HG03103 (cell line): ENCODE measurements around the gene TMC1.

ENCODE experiments used
- ATAC-seq: cut with Tn5 transposase; IDR thresholded peaks from one replicate; pipeline ENCODE4 v1.9.1; 2021; ENCODE audit warnings: low read depth; ENCODE audit not compliant: unreplicated experiment

The TMC1 gene

DNA sequence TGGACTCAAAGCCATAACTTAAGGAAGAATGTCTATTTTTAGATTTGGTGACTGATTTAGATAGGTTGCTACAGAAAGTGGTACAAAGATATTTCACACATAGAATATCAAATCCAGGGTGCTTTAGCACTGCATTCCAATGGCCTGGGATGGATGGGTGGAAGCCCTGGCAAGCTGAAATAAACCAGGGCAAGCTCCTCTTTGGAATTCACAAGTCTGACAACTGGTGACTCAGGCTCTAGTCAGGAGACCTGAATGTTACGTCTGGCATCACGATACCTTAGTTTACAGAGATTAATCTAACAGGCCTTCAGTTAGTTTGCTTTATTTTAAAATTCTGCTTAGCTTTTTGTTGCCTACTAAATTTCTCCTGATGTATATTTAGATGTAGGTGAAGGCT is 144.0 kb downstream of the TMC1 start:
- no peak for ATAC-seq

DNA sequence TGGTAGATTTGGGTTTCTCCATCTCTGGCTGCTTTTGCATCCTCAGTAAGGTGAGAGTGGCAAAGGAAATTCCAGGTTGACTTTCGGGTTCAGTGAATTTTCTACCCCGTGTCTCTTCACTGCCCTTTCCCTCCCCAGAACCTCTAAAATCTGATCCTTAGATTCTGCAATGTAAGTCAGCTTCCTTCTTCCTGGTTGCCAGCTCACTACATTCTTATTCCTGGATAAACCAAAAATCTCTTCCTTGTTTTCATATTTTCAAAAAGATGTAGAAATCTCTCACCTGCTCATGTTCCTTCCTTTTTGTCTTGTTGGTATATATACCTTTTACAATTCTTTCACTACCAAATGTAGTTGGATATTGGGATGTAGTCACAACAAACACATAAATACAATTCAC is 145.8 kb downstream of the TMC1 start:
- no peak for ATAC-seq

DNA sequence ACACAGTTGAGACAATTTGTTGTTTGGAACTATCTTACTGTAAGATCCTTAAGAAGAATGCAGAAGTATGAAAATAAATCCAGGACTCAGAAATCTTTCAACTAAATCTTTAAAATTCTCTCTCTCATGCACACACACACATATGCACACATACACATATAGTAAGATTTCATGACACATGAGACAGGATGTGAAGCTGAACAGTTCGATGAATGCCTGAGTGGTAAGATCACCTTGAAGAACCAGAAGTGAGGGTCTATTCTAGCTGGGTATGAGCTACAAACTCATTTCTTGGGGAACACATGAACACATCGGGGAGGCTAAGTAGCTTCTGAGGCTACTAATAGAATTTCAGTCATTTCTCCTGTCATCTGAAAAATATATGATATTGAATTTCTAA is 153.6 kb downstream of the TMC1 start:
- no peak for ATAC-seq

DNA sequence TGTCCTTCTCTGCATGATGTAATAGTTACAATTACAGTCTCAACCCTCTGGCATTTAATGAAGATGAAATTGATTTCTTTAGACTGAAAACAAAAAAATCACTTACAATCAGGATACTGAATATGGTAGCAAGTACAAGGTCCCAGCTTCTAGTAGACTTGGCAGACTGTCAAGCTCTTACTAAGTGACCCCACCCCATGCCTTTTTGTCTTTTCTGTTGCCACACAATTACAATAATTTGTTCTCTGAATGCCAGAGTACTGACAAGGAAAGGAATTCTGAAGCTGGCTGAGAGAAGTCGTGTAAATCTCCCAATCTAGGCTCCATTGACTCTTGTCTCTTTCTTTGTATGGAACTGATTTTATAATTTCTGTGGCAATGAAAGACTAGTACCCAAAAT is 154.2 kb downstream of the TMC1 start:
- no peak for ATAC-seq

DNA sequence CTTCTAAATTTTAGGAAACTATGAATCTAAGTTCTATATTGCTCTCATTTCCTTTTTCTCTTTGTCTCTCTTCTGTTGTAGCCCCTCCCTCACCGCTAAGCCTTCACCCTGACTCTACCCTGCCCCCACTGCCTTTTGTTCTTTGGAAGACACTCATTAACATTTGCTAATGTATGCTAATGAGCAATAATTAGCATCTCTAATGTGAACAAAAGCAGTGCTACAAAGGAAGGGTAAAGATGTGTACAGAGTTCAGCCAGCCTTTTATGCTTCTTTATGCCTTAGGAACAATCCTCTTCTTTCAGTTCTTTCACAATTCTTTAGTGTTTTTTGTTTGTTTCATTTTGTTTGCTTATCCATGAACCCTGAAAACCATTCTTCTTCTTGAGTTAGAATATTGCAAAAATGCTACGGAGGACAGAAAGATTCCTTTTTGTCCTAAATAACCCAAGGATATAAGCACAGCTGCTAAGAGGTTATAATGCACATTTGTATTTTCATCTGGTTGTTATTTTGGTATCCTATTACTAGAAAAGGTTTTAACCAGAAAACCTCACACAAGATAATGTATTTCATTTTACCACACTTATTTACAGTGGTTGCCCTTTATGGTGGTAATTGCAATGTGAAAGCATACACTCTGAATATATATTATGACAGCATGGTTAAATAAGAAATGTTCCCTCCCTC is 159.3 kb downstream of the TMC1 start:
- no peak for ATAC-seq

DNA sequence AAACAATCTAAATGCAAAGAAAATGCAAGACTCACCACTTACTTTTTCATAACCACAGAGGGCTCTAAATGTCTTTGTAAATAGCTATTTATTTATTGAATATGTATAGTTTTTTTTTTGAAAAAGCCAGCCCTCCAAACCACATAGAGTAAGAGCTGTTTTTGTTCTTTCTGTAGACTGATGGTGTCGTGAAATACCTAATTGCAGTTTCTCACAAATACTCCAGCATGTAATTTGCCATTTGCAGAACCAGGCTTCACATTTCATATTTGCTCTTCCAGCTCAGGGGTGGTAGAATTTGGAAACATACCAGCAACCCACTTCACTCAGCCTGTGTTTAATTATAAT is 159.8 kb downstream of the TMC1 start:
- ATAC-seq: no peak

DNA sequence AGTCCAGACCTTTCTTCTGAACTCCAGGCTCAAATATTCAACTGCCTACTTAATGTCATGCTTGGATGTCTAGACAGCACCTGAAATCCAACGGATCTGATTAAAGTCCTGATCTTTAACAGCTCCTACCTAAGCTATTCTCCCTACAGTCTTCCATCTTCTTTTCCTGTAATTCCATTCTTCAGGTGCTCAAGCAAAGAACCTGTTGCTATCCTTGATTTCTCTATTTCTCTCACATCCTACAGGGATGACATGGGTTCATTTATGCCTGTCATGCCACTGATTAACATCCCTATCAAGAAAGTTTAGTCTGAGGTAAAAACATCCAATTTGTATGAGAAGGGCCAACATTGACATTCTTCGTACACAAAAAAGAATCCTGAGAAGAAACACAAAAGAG is 163.2 kb downstream of the TMC1 start:
- no peak for ATAC-seq

DNA sequence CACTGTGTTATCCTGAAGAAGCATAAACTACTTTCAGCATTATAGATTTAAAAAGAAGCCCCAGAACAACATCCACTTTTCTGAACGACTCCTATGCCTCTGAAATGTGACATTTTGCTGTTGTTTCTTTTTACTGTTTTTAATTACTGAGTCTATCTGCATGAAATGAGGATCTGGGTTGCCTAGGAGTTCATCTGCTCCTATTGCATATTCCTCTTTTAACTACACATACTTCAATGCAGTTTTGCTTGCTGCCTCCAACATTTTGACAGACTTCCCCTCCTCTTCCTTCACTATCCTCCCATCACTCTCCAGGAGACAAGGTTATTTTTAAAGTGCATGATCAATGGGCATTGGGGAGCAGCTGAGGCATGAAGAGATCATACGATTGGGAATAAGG is 164.5 kb downstream of the TMC1 start:
- no peak for ATAC-seq

DNA sequence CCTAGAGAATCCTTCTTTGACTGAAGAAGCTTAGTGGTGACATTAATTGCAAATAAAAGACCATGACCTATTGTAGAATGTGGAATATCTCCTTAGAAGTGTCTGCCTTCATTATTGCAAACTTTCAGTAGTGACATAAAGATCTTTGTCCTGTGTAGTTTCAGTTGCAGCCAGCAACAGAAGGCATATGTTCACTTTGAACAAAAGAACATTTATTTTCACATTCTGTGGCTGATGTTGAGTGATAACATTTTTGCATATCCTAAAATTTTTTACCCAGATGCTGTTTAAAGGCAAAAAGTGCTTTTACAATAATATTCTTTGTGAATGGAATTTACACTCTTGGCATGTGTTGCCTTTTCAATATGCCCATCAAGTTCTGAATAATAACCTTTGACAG is 165.9 kb downstream of the TMC1 start:
- no peak for ATAC-seq

DNA sequence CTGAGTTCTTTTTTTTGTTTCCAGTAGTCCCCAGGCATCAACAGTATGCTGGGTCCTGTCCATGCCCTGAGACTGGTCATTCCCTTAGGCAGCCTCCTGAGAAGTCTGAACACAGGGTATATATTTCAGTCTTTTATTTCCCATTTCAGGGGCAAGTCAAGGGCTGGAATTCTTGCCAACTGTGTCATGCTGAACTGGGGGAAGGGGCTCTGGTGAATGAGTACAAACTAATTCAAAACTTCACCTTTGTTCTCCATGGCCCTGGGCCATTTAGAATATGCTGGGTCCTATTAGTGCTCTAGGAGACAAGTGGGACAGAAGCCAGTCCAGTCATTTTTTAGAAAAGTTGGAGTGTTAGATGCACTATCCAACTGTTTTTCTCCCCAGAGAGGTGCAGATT is 170.3 kb downstream of the TMC1 start:
- no peak for ATAC-seq

DNA sequence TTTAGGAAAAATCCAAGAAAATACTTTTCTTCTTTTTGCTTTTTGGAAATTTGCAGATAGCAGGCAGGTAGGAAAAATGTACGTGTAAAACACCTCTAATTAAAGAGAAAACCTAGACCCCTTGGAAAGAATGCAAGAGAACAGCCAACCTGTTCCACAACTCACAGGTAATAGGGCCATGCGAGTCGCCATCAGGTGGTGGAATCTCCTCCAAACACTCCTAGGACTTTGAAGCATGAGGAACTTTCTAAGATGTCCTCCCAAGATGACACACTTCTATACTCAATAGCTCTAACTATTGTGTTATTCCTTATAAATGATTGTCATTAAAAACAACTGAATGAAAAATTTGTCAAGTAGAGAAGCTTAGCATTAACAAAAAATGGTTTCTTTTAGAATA is 174.0 kb downstream of the TMC1 start:
- no peak for ATAC-seq

DNA sequence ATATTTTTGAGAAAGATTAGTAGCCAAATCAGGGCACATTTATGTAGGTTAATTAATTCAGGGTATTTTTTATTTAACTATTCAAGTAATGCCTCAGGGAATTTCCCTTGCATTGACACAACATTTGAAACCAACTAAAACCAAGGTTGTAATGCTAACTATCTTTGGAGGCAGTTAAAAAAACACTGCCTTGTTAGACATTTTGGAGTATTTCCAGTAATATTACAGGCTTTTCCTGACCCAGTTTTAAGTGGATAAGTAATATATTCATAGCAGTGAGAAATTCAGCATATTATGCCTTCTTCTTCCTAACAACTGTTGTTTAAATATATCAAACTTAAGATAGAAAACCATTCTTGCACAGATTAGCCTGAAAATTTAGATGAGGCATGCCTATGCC is 175.1 kb downstream of the TMC1 start:
- no peak for ATAC-seq

DNA sequence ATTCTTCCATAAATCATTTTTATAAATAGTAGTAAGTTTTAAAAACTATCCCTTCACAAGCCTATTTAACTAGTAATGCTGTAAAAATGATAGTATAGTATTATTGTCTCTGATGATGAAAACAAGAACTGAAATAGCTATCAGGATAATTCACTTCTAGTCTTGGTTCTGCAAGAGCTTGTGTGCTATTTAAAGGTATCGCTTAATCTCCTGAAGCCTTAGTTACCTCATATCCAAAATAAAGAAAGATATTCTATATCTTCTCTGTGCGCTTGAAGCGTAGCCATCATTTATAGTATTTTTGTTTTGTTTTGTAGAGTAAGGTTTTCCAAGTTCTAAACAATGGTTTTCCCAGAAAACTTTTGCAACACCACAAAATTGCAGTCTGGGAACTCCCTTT is 180.1 kb downstream of the TMC1 start:
- no peak for ATAC-seq

DNA sequence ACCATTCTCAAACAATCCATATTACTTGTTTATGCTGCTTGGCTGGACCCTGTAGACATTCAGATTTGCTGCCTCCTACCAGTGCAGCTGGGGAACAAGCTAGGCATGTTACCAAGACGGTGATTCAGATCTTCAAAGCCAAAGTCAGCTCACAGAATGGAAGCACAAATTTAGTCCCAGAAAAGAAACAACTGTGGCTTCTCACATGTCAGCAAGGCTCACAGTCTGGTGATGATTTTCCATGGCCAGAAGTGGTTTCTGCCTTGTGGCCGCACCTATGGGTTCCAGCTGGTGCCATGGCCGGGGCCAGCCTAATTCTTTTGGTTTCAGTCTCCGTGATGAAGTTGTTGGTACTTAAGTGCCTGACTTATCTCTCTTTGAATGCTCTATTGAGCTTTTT is 182.2 kb downstream of the TMC1 start:
- ATAC-seq: no peak

DNA sequence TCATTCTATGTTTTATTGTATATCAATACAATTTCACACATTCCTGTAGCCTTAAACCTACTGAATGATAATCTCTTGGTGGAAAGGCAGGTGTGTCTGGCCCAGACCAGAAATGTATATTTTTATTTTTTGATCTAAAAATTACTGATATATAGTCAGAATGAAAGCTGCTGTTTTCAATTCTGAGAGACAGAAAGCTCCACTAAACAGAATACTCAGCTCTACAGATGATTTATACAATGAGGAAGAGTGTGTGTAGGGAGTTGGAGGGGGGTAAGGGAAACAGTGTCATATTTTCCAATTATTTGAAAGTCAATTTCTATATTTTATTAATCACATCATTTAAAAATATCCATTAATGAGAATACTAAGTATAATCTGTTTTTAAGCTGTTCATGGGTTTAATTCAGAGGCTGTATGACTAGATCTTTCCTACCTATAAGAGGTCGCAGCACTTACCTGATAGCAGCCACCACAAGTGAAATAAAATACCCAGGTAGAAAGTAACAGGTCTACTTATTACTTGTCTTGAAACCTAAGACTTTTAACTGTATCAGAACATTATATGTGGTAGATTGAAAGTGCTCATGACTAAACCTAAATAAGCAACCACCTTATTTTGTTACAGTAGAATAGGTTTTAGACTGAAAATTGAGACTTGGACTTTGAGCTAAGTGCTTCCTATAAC is 183.4 kb downstream of the TMC1 start:
- ATAC-seq: no peak

DNA sequence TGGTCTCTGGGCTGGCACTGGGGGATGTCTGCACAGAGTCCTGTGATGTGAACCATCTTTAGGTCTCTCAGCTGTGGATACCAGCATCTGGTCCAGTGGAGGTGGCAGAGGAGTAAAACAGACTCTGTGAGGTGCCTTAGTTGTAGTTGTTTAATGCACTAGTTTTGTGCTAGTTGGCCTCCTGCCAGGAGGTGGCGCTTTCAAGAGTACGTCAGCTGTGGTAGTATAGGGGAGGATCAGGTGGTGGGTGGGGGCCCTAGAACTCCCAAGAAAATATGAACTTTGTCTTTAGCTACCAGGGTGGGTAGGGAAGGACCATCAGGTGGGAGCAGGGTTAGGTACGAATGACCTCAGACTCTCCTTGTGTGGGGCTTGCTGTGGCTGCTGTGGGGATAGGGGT is 197.1 kb downstream of the TMC1 start:
- ATAC-seq: no peak

DNA sequence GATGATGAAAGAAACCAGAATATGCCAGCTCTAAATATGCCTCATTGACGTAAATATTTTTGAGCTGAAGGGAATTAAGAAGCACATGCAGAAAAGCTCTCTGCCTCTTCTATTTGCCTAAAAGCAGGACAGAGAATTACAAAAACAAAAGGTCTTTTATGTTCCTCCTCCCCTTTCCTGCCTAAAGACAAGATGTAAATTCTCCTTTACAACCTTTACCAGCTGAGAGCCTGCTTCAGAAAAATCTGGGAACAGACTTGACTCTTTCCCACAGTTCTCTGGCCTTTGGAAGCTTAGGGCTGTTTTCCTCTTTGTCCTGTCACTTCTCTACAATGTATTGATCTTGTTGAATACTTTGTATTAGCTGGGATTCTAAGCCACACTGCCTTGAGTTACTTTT is 199.7 kb downstream of the TMC1 start:
- ATAC-seq: no peak

DNA sequence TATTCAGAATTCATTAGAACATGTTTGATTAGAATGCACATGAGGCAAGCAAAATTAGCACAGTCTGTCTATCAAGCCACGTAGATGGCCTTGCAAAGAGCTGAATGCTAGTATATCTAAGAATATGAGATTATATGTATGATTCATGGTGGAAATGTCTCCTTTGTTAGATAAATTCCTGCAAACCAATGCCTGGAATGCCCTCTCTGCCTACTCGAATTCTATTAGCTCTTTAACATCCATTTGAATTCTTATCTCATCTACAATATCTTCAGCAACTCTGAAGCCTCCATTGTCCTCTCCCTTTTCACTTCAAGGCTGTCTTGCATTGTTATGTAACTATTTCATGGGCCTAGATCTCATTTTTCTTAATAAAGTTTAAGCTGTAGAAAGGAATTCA is 205.5 kb downstream of the TMC1 start:
- no peak for ATAC-seq

DNA sequence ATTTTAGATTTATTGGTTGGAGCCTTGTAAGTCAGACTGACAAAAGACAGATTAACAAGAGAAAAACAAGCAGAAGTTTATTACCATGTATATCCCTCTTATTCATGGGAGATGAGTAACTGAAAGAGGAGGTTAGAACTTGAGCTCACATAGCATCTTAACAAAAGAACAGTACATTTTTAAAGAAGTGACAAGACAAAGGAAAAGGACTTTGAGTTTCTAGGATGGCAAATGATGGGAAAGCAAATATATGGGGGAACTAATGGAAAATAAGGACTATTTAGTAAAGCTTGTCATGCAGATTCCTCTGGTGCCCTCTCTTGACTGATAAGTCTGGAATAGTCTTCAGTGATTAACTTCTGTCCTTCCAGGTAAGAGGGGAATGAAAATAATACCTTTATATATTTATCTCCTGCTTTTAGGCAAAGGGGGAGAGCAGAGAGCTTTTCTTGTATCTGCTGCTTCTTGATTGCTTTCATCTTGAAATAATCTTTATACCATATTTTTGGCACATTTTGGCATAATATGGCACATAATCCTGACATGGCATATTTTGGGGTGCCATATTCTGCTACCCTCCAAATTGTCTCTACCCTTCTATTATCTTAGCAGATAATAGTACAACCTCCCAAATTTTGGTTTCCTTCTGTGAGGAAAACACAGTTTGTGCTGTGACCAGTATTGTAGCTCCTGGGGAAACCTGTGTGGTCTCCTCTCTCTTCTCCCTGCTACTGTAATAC is 206.8 kb downstream of the TMC1 start:
- ATAC-seq: no peak

DNA sequence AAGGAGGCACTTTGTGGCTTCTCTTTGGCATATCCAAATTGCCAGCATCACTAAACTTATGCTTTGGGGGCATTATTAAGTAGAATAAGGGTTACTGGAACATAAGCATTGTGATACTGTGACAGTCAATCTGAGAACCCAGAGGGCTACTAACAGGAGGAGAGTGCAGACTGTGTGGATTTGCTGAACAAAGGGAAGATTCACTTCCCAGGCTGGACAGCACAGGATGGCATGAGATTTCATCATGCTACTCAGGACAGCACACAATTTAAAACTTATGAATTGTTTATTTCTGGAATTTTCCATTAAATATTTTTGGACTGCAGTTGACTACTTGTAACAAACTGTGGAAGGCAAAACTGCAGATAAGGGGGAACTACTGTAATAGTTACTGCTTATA is 212.5 kb downstream of the TMC1 start:
- no peak for ATAC-seq

DNA sequence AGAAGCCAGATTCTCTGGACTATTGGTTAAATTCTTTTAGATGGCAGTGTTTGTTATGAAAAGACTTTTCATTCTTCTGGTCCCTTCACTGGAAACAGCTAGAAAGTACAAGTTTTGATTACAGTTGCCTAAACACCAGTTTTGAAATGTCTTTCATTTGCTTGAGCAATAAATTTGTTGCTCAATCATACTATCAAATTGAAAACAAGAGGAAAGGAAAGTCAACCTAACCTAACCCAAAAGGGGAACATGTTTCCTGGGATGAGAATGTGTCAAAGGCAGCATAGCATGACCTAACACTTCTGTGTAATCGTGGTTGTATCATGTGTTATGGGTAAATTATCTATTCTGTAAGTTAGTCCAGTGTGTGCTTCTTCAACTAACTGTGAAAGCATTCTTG is 213.2 kb downstream of the TMC1 start:
- ATAC-seq: no peak

DNA sequence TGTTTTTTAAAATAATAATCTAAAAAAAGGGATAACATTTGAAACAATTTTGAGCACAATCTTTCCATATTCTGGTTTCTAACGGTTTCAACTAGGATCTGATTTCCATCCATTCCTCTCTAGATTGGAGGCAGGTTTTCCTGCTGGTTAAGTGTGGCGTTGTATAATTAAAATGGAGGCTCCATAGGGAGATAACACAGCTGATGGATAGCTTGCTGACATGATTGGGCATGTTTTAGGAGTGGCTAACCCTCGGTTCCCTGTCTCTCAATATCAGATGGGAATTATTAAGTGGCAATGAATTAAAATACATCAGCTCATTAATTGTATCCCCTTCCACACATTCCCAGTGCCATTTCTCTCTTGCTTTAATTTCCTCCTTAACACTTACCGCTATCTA is 222.4 kb downstream of the TMC1 start:
- ATAC-seq: no peak
